Upper lobe of right lung (tissue), 1 donor: ENCODE results near the gene ARID1B. TPM values are rescaled to one million over a fixed set of nuclear protein-coding genes. Genes with fewer than 3 reads are reported as not detected.

Source experiments
- ATAC-seq: fragments of 200-7000 bp; cut with Tn5 transposase; one replicate; pipeline ENCODE4 v1.9.1; 2020; ENCODE audit warnings: mild to moderate bottlenecking, moderate library complexity
- DNase-seq: peaks from one replicate; pipeline ENCODE4 v3.0.0-alpha.2; 2020
- H3K27ac ChIP-seq: fragments of 200-600 bp; one replicate; pipeline ENCODE4 v1.8.0; 2022
- H3K27me3 ChIP-seq: fragments of 200-600 bp; one replicate; pipeline ENCODE4 v1.8.0; 2022; ENCODE audit warnings: mild to moderate bottlenecking
- H3K36me3 ChIP-seq: fragments of 200-600 bp; one replicate; pipeline ENCODE4 v1.8.0; 2022
- H3K4me1 ChIP-seq: fragments of 200-600 bp; one replicate; pipeline ENCODE4 v1.8.0; 2022
- H3K4me3 ChIP-seq: fragments of 200-600 bp; one replicate; pipeline ENCODE4 v1.8.0; 2022; ENCODE audit warnings: mild to moderate bottlenecking
- H3K9me3 ChIP-seq: fragments of 200-600 bp; one replicate; pipeline ENCODE4 v1.8.0; 2022
- intact Hi-C: fragments of 100-400 bp; cut with DNase I; formaldehyde crosslinking; loops from one replicate; pipeline ENCODE4 v1.11.0; 2022
- total RNA-seq: library from RNA; stranded (reverse); fragmentation: NEBNext Ultra II Directional; extraction: Animal tissue kit (Norgen Biotek cat#: 25700); gene quantifications from one replicate; pipeline ENCODE4 v1.2.1, GENCODE V29; 2021
- TF ChIP-seq, protein P1 (sequence below): fragments of 200-600 bp; IDR thresholded peaks from one replicate; pipeline ENCODE4 v1.8.0; 2022; ENCODE audit warnings: antibody characterized with exemption
- donor health status: DM: no; HTN: yes; CAD: no; lungs with severe emphysema.

The ARID1B gene
- total RNA-seq, 1 donor from 2014 or later, result 80.4 TPM

- Histone ChIP-seq H3K27me3 (no peaks in the 10 kb centered on the region), H3K4me3 (no peak overlapping the region), H3K27ac (no peak overlapping the region), H3K9me3 (no peaks in the 10 kb centered on the region), H3K36me3 (peaks cover 36% of the 10 kb centered on the region), H3K4me1 (no peaks in the 10 kb centered on the region)
- intact Hi-C loops, result no loop called here
- no peak for ATAC-seq
- TF ChIP-seq, protein P1, sequence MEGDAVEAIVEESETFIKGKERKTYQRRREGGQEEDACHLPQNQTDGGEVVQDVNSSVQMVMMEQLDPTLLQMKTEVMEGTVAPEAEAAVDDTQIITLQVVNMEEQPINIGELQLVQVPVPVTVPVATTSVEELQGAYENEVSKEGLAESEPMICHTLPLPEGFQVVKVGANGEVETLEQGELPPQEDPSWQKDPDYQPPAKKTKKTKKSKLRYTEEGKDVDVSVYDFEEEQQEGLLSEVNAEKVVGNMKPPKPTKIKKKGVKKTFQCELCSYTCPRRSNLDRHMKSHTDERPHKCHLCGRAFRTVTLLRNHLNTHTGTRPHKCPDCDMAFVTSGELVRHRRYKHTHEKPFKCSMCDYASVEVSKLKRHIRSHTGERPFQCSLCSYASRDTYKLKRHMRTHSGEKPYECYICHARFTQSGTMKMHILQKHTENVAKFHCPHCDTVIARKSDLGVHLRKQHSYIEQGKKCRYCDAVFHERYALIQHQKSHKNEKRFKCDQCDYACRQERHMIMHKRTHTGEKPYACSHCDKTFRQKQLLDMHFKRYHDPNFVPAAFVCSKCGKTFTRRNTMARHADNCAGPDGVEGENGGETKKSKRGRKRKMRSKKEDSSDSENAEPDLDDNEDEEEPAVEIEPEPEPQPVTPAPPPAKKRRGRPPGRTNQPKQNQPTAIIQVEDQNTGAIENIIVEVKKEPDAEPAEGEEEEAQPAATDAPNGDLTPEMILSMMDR, result no peak
- DNase-seq, result no peak
Measured at GRCh38 chr6:157209865-157210530, 432.8 kb downstream of the ARID1B start.

GRCh38 chr6:157210954-157211353 lies 433.8 kb downstream of the ARID1B start:
- DNase-seq (no peak), ATAC-seq (no peak)
- H3K4me3 ChIP-seq, result no peak overlapping the region
- no peaks in the 10 kb centered on the region for H3K27me3 ChIP-seq
- peaks cover 26% of the 10 kb centered on the region for H3K36me3 ChIP-seq
- intact Hi-C loops, result no loop called here
- TF ChIP-seq, protein P1, result no peak
- H3K9me3 ChIP-seq, result no peaks in the 10 kb centered on the region
- no peak overlapping the region for H3K27ac ChIP-seq
- no peaks in the 10 kb centered on the region for H3K4me1 ChIP-seq

DNA sequence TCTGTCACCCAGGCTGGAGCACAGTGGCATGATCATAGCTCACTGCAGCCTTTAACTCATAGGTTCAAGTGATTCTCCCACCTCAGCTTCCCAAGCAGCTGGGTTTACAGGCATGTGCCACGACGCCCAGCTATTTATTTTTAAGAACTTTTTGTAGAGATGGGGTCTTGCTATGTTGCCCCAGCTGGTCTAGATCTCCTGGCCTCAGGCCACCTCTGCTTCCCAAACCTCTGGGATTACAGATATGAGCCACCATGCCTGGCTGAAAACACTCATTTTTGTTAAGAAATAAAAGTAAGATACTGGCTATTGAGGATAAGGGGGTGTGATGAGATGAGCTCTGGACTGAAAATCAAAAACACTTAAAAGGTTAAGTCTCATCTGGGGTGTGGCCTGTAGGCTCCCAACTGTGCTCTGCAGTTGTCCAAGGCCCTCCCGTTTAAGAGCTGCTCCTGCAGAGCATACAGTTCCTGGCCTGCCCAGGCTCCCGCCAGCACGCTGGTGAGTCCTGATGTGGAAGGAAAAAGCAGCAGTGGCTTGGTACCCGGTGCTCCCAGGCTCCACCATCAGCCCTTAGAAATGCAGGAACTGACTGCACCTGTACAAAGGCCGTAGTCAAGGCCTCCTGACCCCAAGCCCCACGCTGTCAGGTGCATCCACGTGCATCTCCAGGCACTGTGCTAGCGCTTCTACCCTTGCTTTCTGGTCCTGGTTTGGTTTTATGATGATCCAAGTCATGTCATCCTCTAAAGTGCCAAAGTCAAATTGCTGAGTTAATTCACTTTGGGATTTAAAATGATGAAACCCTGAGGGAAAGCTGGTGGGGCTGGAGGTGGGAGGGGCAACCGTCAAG lies 434.7 kb downstream of the ARID1B start:
- Histone ChIP-seq H3K27me3 (no peaks in the 10 kb centered on the region), H3K27ac (no peak overlapping the region), H3K36me3 (peaks cover 17% of the 10 kb centered on the region), H3K9me3 (no peaks in the 10 kb centered on the region), H3K4me1 (no peaks in the 10 kb centered on the region), H3K4me3 (no peak overlapping the region)
- intact Hi-C loops, result no loop called here
- TF ChIP-seq, protein P1, result no peak
- ATAC-seq, result peak; percentile 19
- DNase-seq, result no peak

DNA sequence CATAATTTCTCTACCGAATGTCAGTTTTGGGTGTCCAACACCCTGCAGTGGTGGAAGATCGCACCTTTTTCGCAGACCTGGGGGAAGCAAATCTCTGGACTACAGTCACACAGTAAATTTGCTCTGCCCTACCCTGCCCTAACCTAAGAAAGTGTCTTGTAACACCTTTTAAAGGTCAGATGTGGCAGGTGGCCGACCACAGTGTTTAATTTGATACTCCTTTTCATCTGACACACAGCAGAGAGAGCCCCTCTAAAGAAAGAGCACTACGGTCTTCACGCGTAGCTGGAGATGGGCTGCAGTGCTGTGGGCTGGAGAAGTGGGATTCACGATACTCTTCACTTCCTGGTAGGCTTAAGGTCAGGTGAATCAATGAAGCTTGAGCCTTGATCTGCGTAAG lies 436.2 kb downstream of the ARID1B start:
- Histone ChIP-seq H3K36me3 (peaks cover 1% of the 10 kb centered on the region), H3K4me3 (no peak overlapping the region), H3K4me1 (no peaks in the 10 kb centered on the region), H3K27ac (no peak overlapping the region), H3K27me3 (no peaks in the 10 kb centered on the region), H3K9me3 (no peaks in the 10 kb centered on the region)
- intact Hi-C loops, result no loop called here
- TF ChIP-seq, protein P1, result no peak
- no peak for ATAC-seq
- DNase-seq, result no peak

- DNase-seq (no peak), ATAC-seq (no peak)
- no peaks in the 10 kb centered on the region for H3K9me3 ChIP-seq
- H3K4me1 ChIP-seq, result no peaks in the 10 kb centered on the region
- no peaks in the 10 kb centered on the region for H3K27me3 ChIP-seq
- no peak overlapping the region for H3K27ac ChIP-seq
- TF ChIP-seq, protein P1, result no peak
- H3K36me3 ChIP-seq, result no peaks in the 10 kb centered on the region
- H3K4me3 ChIP-seq, result no peak overlapping the region
- intact Hi-C loops, result no loop called here
Measured at GRCh38 chr6:157213907-157214565, 436.9 kb downstream of the ARID1B start.
